Measurements from ENCODE around the gene FRK.

- no peak for TF ChIP-seq CTCF (IDR thresholded peaks at IDR 0.05)
- TF ChIP-seq POLR2AphosphoS5 (IDR thresholded peaks at IDR 0.05), result no peak
- TF ChIP-seq POLR2A (IDR thresholded peaks at IDR 0.05), result no peak
Observed at GRCh38 chr6:116084284-116084683, 23.6 kb upstream of the FRK start.

Data from stomach (tissue), 4 donors.